Measurements from ENCODE around the gene FBXO31.

Gene FBXO31

GRCh38 chr16:87410530-87410929 is 27.0 kb upstream of the FBXO31 start:
- Histone ChIP-seq H3K27me3 (no peaks in the 10 kb centered on the region), H3K4me3 (ENCODE audit: low read depth in 1 of 2, low read length in 1 of 2) (no peak overlapping the region), H3K9me3 (no peaks in the 10 kb centered on the region), H3K27ac (no peak overlapping the region), H3K36me3 (peaks cover 77% of the 10 kb centered on the region), H3K4me1 (ENCODE audit: control insufficient read depth in 1 of 2, insufficient read depth in 1 of 2, low read depth in 1 of 2, low read length in 1 of 2) (peaks cover 0 to 18% of the 10 kb centered on the region in 2 experiments)
- TF ChIP-seq CTCF (IDR thresholded peaks at IDR 0.05), result no peak

GRCh38 chr16:87409781-87410180 is 26.2 kb upstream of the FBXO31 start:
- H3K9me3 ChIP-seq, result no peaks in the 10 kb centered on the region
- peaks cover 81% of the 10 kb centered on the region for H3K36me3 ChIP-seq
- no peaks in the 10 kb centered on the region for H3K27me3 ChIP-seq
- H3K4me3 ChIP-seq (ENCODE audit: low read depth in 1 of 2, low read length in 1 of 2), result no peak overlapping the region
- no peak overlapping the region for H3K27ac ChIP-seq
- TF ChIP-seq CTCF (IDR thresholded peaks at IDR 0.05), result no peak
- H3K4me1 ChIP-seq (ENCODE audit: control insufficient read depth in 1 of 2, insufficient read depth in 1 of 2, low read depth in 1 of 2, low read length in 1 of 2), result peaks cover 0 to 18% of the 10 kb centered on the region in 2 experiments

GRCh38 chr16:87409153-87409552 is 25.6 kb upstream of the FBXO31 start:
- Histone ChIP-seq H3K9me3 (no peaks in the 10 kb centered on the region), H3K27ac (no peak overlapping the region), H3K4me1 (ENCODE audit: control insufficient read depth in 1 of 2, insufficient read depth in 1 of 2, low read depth in 1 of 2, low read length in 1 of 2) (peaks cover 0 to 18% of the 10 kb centered on the region in 2 experiments), H3K4me3 (ENCODE audit: low read depth in 1 of 2, low read length in 1 of 2) (no peak overlapping the region), H3K27me3 (no peaks in the 10 kb centered on the region), H3K36me3 (peaks cover 81% of the 10 kb centered on the region)
- no peak for TF ChIP-seq CTCF (IDR thresholded peaks at IDR 0.05)

- Histone ChIP-seq H3K27me3 (no peaks in the 10 kb centered on the region), H3K36me3 (peaks cover 81% of the 10 kb centered on the region), H3K4me1 (ENCODE audit: control insufficient read depth in 1 of 2, insufficient read depth in 1 of 2, low read depth in 1 of 2, low read length in 1 of 2) (peaks cover 0 to 18% of the 10 kb centered on the region in 2 experiments), H3K9me3 (no peaks in the 10 kb centered on the region), H3K27ac (peak overlapping the region; percentile 70), H3K4me3 (ENCODE audit: low read depth in 1 of 2, low read length in 1 of 2) (peak overlapping the region in 1 of 2 experiments; percentile 16)
- TF ChIP-seq CTCF (IDR thresholded peaks at IDR 0.05), result no peak
Measured at GRCh38 chr16:87407511-87408112, 24.0 kb upstream of the FBXO31 start.

- no peak overlapping the region for H3K4me3 ChIP-seq (ENCODE audit: low read depth in 1 of 2, low read length in 1 of 2)
- H3K9me3 ChIP-seq, result no peaks in the 10 kb centered on the region
- H3K27ac ChIP-seq, result peak overlapping the region; percentile 70
- H3K27me3 ChIP-seq, result no peaks in the 10 kb centered on the region
- TF ChIP-seq CTCF (IDR thresholded peaks at IDR 0.05), result no peak
- H3K4me1 ChIP-seq (ENCODE audit: control insufficient read depth in 1 of 2, insufficient read depth in 1 of 2, low read depth in 1 of 2, low read length in 1 of 2), result peaks cover 0 to 18% of the 10 kb centered on the region in 2 experiments
- H3K36me3 ChIP-seq, result peaks cover 81% of the 10 kb centered on the region
Measured at GRCh38 chr16:87406495-87407088, 23.0 kb upstream of the FBXO31 start.
